ENCODE results near the gene GPC6.

GRCh38 chr13:93244918-93245280 lies 18.3 kb downstream of the GPC6 start:
- TF ChIP-seq POLR2AphosphoS5 (IDR thresholded peaks at IDR 0.05; ENCODE audit: low read depth, low read length) (no peak), EP300 (IDR thresholded peaks at IDR 0.05; ENCODE audit: borderline replicate concordance in 1 of 2, low read depth in 1 of 2, low read length in 1 of 2) (no peak), ZBTB33 (IDR thresholded peaks at IDR 0.05; ENCODE audit: borderline replicate concordance, low read depth) (no peak), MEF2A (IDR thresholded peaks at IDR 0.05; ENCODE audit: borderline replicate concordance, low read depth) (no peak), JUND (IDR thresholded peaks at IDR 0.05) (no peak), YY1 (IDR thresholded peaks at IDR 0.05; ENCODE audit: low read depth) (no peak), TEAD4 (IDR thresholded peaks at IDR 0.05; ENCODE audit: borderline replicate concordance, insufficient read depth) (no peak), EZH2phosphoT487 (IDR thresholded peaks at IDR 0.05; ENCODE audit: borderline replicate concordance, low read depth) (no peak), ELF1 (IDR thresholded peaks at IDR 0.05) (no peak)
- TF ChIP-seq, protein P1, sequence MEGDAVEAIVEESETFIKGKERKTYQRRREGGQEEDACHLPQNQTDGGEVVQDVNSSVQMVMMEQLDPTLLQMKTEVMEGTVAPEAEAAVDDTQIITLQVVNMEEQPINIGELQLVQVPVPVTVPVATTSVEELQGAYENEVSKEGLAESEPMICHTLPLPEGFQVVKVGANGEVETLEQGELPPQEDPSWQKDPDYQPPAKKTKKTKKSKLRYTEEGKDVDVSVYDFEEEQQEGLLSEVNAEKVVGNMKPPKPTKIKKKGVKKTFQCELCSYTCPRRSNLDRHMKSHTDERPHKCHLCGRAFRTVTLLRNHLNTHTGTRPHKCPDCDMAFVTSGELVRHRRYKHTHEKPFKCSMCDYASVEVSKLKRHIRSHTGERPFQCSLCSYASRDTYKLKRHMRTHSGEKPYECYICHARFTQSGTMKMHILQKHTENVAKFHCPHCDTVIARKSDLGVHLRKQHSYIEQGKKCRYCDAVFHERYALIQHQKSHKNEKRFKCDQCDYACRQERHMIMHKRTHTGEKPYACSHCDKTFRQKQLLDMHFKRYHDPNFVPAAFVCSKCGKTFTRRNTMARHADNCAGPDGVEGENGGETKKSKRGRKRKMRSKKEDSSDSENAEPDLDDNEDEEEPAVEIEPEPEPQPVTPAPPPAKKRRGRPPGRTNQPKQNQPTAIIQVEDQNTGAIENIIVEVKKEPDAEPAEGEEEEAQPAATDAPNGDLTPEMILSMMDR (IDR thresholded peaks at IDR 0.05): no peak
